Measurements from ENCODE around the gene OR1L1. TPM values are rescaled to one million over a fixed set of nuclear protein-coding genes. Genes with fewer than 3 reads are reported as not detected.

OR1L1 gene, protein sequence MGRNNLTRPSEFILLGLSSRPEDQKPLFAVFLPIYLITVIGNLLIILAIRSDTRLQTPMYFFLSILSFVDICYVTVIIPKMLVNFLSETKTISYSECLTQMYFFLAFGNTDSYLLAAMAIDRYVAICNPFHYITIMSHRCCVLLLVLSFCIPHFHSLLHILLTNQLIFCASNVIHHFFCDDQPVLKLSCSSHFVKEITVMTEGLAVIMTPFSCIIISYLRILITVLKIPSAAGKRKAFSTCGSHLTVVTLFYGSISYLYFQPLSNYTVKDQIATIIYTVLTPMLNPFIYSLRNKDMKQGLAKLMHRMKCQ
- not detected for total RNA-seq
- not detected for total RNA-seq (2013)

DNA sequence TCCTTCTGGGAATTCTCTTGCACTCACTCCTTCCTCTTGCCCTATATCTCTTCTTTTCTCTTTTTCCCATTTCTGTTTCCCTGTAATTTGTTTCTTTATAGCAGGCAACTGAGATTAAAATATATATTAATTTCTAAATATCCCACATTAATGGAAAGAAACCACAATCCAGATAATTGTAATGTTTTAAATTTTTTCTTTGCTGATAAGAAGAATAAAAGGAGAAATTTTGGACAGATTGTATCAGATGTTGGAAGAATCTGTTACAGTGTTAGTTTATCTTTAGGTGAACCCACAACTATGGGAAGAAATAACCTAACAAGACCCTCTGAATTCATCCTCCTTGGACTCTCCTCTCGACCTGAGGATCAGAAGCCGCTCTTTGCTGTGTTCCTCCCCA, at the start of gene OR1L1:
Gene OR1L1, plus strand, starts transcription at position 301 of the 400 bp plus-strand sequence. Its CDS starts 0 bp downstream, at position 301.
- no peak within 1 kb of the TSS for H3K27ac ChIP-seq (ENCODE audit: low read length)
- H3K9me3 Mint-ChIP-seq, result peaks cover 2% of the 10 kb centered on the region in 2 donors
- no peaks in the 10 kb centered on the region for H3K9me3 ChIP-seq (ENCODE audit: control insufficient read depth, insufficient read depth, low read length)
- H3K4me1 Mint-ChIP-seq, result no peaks in the 10 kb centered on the region
- peaks cover 5 to 23% of the 10 kb centered on the region in 2 donors for H3K27me3 Mint-ChIP-seq (ENCODE audit: low read depth in 2 of 2)
- ATAC-seq, result no peak
- H3K36me3 Mint-ChIP-seq, result no peaks in the 10 kb centered on the region
- no peak within 1 kb of the TSS for H3K4me3 Mint-ChIP-seq
- DNase-seq, result no peak
- no peaks in the 10 kb centered on the region for H3K27me3 ChIP-seq (ENCODE audit: control insufficient read depth, insufficient read depth, low read length)
- H3K4me1 ChIP-seq (ENCODE audit: control insufficient read depth, insufficient read depth, low read length), result no peaks in the 10 kb centered on the region
- intact Hi-C loops (cut with micrococcal nuclease), result no loop called here
- TF ChIP-seq CTCF (IDR thresholded peaks at IDR 0.05), result no peak
- H3K4me3 ChIP-seq (ENCODE audit: low read length), result no peak within 1 kb of the TSS
- no peaks in the 10 kb centered on the region for H3K36me3 ChIP-seq (ENCODE audit: control insufficient read depth, insufficient read depth, low read length)
- WGBS (ENCODE audit: insufficient coverage), result 62% methylated on average over 2 of the region's 2 CpGs
- H3K27ac Mint-ChIP-seq, result no peak within 1 kb of the TSS

GRCh38 chr9:122614362-122614761, 47.2 kb upstream of the OR1L1 start, which contains the start of gene OR1Q1:
OR1Q1 (plus strand) TSS chr9:122614738; CDS start chr9:122614738, 0 bp downstream.
- H3K9me3 Mint-ChIP-seq, result no peaks in the 10 kb centered on the region
- Histone ChIP-seq H3K27ac (ENCODE audit: low read length) (no peak within 1 kb of the TSS), H3K9me3 (ENCODE audit: control insufficient read depth, insufficient read depth, low read length) (no peaks in the 10 kb centered on the region), H3K27me3 (ENCODE audit: control insufficient read depth, insufficient read depth, low read length) (no peaks in the 10 kb centered on the region), H3K36me3 (ENCODE audit: control insufficient read depth, insufficient read depth, low read length) (no peaks in the 10 kb centered on the region), H3K4me1 (ENCODE audit: control insufficient read depth, insufficient read depth, low read length) (no peaks in the 10 kb centered on the region), H3K4me3 (ENCODE audit: low read length) (no peak within 1 kb of the TSS)
- peaks cover 2 to 22% of the 10 kb centered on the region in 2 donors for H3K27me3 Mint-ChIP-seq (ENCODE audit: low read depth in 2 of 2)
- H3K27ac Mint-ChIP-seq, result no peak within 1 kb of the TSS
- no peaks in the 10 kb centered on the region for H3K36me3 Mint-ChIP-seq
- ATAC-seq, result no peak
- H3K4me1 Mint-ChIP-seq, result no peaks in the 10 kb centered on the region
- WGBS (ENCODE audit: insufficient coverage), result no CpG with 5 or more reads among the region's 1 CpG
- no peak within 1 kb of the TSS for H3K4me3 Mint-ChIP-seq
- intact Hi-C loops (cut with micrococcal nuclease), result no loop called here
- no peak for DNase-seq
- TF ChIP-seq CTCF (IDR thresholded peaks at IDR 0.05), result no peak

DNA sequence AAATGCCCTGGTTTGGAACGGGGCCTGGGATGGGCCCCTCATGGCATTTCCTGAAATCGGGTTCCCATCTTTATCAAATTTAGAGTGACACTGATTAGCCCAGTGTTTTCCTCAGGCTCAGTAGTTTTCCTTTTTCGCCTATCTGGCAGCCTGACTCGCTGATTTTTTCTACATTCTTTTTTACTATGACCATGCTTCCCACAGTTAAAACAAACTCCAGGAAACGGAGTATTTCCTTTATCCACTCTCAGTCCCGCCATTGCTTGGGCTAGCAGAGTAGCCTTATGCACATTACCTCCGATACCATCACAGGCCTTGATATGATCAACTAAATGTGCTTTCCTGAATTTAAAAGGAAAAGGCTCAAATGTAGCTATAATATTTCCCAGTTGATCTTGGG, 41.5 kb upstream of the OR1L1 start:
- H3K4me3 Mint-ChIP-seq, result no peak overlapping the region
- no peak overlapping the region for H3K4me3 ChIP-seq (ENCODE audit: low read length)
- H3K4me1 Mint-ChIP-seq, result no peaks in the 10 kb centered on the region
- ATAC-seq, result no peak
- H3K27me3 ChIP-seq (ENCODE audit: control insufficient read depth, insufficient read depth, low read length), result no peaks in the 10 kb centered on the region
- no peaks in the 10 kb centered on the region for H3K9me3 ChIP-seq (ENCODE audit: control insufficient read depth, insufficient read depth, low read length)
- 65% methylated on average over 7 of the region's 7 CpGs for WGBS (ENCODE audit: insufficient coverage)
- no peak overlapping the region for H3K27ac Mint-ChIP-seq
- no peaks in the 10 kb centered on the region for H3K4me1 ChIP-seq (ENCODE audit: control insufficient read depth, insufficient read depth, low read length)
- TF ChIP-seq CTCF (IDR thresholded peaks at IDR 0.05), result no peak
- H3K36me3 Mint-ChIP-seq, result no peaks in the 10 kb centered on the region
- DNase-seq, result no peak
- intact Hi-C loops (cut with micrococcal nuclease), result no loop called here
- no peaks in the 10 kb centered on the region for H3K36me3 ChIP-seq (ENCODE audit: control insufficient read depth, insufficient read depth, low read length)
- no peaks in the 10 kb centered on the region for H3K9me3 Mint-ChIP-seq
- H3K27me3 Mint-ChIP-seq (ENCODE audit: low read depth in 2 of 2), result peaks cover 2 to 25% of the 10 kb centered on the region in 2 donors
- H3K27ac ChIP-seq (ENCODE audit: low read length), result no peak overlapping the region

- no peak for TF ChIP-seq CTCF (IDR thresholded peaks at IDR 0.05)
- peaks cover 9% of the 10 kb centered on the region for H3K9me3 ChIP-seq (ENCODE audit: control insufficient read depth, insufficient read depth, low read length)
- no peaks in the 10 kb centered on the region for H3K27me3 ChIP-seq (ENCODE audit: control insufficient read depth, insufficient read depth, low read length)
- H3K4me1 ChIP-seq (ENCODE audit: control insufficient read depth, insufficient read depth, low read length), result no peaks in the 10 kb centered on the region
- H3K27me3 Mint-ChIP-seq (ENCODE audit: low read depth in 2 of 2), result peaks cover 0 to 14% of the 10 kb centered on the region in 2 donors
- no peak overlapping the region for H3K4me3 Mint-ChIP-seq
- H3K36me3 Mint-ChIP-seq, result peaks cover 7% of the 10 kb centered on the region
- no peak overlapping the region for H3K27ac Mint-ChIP-seq
- H3K4me1 Mint-ChIP-seq, result no peaks in the 10 kb centered on the region
- H3K36me3 ChIP-seq (ENCODE audit: control insufficient read depth, insufficient read depth, low read length), result no peaks in the 10 kb centered on the region
- DNase-seq, result no peak
- WGBS (ENCODE audit: insufficient coverage), result 90% methylated on average over 1 of the region's 2 CpGs
- no peak overlapping the region for H3K4me3 ChIP-seq (ENCODE audit: low read length)
- no peak overlapping the region for H3K27ac ChIP-seq (ENCODE audit: low read length)
- H3K9me3 Mint-ChIP-seq, result peaks cover 8 to 18% of the 10 kb centered on the region in 2 donors
- ATAC-seq, result no peak
- intact Hi-C loops (cut with micrococcal nuclease), result no loop called here
Observed at GRCh38 chr9:122642226-122642625, 19.3 kb upstream of the OR1L1 start.
